Stimulated activated CD4-positive, alpha-beta T cell treated with anti-CD3 and anti-CD28 coated beads, Interleukin-12 subunit alpha, Interleukin-12 subunit beta, amount 100 ng/mL, for 24 hours (primary cell): ENCODE results near the gene NPTX2.
"Not testable (repeated sequence)": the region's sequence is repeated elsewhere in the genome, so short reads cannot be mapped to it uniquely, and the experiment has no call there.

Source experiments
- DNase-seq, 2 experiments: peaks; one replicate each; pipeline ENCODE4 v3.0.0-alpha.2; 2020; ENCODE audit warnings: low read depth in 2 of 2

The NPTX2 gene, protein sequence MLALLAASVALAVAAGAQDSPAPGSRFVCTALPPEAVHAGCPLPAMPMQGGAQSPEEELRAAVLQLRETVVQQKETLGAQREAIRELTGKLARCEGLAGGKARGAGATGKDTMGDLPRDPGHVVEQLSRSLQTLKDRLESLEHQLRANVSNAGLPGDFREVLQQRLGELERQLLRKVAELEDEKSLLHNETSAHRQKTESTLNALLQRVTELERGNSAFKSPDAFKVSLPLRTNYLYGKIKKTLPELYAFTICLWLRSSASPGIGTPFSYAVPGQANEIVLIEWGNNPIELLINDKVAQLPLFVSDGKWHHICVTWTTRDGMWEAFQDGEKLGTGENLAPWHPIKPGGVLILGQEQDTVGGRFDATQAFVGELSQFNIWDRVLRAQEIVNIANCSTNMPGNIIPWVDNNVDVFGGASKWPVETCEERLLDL

DNA sequence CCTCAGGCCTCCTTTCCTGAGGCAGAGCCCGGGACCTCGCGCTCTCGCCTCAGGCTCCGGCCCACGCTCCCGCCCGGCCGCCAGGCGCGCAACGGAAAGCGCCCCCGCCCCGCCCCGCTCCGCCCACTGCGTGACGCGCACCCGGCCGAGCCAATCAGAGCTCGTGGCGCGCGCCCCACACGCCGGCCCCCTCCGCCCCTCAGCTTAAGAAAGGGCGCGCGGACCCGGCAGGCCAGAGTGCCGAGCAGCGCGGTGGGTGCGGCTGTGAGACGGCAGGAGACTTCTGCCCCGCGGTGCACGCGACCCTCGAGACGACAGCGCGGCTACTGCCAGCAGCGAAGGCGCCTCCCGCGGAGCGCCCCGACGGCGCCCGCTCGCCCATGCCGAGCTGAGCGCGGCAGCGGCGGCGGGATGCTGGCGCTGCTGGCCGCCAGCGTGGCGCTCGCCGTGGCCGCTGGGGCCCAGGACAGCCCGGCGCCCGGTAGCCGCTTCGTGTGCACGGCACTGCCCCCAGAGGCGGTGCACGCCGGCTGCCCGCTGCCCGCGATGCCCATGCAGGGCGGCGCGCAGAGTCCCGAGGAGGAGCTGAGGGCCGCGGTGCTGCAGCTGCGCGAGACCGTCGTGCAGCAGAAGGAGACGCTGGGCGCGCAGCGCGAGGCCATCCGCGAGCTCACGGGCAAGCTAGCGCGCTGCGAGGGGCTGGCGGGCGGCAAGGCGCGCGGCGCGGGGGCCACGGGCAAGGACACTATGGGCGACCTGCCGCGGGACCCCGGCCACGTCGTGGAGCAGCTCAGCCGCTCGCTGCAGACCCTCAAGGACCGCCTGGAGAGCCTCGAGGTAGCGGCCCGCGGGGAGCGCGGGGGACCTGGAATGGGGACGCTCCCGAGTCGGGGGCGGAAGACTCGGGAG lies at the start of gene NPTX2:
TSS of gene NPTX2 (plus strand) at position 235 of the 909 bp plus-strand sequence. CDS start at position 412, 177 bp downstream.
- DNase-seq = peak in 1 of 2 experiments; percentile 22

DNA sequence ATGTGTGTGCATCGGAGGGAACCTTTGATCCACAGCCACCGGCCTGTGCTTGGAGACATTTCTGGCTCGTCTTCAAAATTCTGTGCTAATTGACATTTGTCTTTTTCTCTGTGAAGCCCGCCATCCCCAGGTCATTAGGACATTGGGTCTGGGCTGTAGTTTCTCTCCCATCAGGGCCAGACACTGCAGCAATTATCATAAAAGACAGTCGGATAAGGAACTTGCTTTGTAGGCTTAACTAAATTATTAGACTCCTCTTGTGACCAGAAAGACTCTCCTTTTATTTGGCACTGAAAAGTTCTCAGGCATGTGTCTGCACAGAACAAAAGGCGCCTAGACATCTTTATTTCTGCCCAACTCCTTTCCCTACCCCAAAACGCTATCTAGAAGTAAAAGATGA lies 49.1 kb upstream of the NPTX2 start:
- no peak for DNase-seq

DNA sequence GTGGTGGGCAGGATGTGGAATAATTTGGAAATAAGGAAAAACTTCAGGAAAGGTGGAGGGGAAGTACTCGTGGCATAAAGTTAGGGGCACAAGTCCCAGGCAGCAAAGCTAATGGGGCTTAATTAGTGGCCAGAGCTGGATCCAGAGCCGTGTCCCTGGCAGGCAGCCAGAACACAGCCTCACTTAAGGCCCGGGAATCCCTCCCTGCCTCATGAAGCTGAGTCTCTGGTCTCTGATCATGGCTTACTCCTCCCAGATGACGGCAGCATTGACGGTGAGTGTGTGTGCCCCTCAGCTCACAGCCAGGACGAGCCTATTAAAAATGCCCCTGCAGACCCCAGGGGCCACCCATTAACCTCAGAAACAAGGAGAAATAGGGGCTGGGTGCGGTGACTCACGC lies 48.2 kb upstream of the NPTX2 start:
- DNase-seq = no peak

DNA sequence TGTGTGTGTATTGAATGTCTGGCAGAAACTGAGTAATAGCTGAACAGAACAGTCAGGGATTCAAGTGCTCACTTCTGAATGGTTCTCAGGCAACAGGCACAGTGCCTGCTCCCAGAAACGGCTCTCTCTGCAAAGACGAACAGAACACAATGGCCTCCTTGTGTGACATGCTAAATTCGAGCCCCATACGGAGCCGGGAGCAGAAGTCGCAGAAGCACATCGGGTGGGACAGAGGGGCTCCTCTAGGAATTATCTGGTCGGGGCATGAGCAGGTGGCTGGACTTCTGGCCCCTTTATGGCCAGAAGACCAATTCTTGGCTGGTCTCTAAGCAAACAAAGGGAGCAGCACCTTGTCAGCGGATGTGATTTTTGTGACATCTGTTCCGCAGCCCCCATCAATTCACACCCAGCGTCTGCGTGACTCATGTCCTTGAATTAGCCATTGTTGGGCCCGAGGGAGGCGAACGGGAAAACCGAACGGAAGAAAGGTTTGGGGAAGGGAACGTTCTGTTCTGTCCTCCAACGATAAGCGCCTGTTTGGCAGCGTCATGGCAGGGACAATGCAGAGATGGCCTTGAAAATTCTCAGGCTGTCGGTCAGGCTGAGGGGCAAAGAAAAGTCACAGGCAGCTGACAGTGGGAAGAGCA lies 47.3 kb upstream of the NPTX2 start:
- DNase-seq = no peak

DNA sequence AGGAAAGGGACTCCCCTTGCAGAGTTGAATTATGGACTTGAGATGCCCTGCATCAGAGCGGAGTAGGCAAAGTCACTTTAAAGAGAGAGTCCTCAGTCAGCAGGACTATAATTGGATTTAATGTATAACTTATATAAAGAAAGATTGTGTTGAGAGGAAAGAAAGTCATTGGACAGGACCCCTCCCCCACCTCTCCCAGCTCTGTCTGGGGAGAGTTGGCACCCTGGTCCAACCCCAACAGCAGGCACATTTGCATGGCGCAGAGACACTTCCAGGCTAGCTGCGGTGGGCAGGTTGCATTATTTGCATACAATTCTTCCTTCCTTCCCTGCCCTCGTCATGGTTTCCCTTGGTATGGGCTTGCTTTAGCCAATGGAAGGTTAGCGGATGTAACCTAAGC lies 46.1 kb upstream of the NPTX2 start:
- no peak for DNase-seq

DNA sequence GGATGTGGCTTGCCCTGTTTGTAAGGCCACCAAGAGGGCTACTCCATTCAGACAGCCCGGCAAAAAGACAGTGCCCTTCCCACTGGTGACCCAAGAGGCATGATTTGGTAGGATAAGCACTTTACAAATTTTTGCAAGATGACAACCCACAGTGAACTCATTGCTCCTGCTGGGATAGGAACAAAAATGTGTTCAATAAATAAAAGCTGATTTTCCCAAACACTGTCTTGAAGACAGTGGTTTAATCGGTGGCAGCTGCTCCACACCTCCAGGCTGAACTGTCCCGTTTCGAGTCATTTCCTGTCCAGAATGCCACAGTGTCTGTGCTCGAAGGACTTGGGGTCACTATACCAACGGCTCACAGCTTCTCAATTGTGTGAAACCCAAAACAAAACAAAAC lies 45.1 kb upstream of the NPTX2 start:
- DNase-seq = no peak

DNA sequence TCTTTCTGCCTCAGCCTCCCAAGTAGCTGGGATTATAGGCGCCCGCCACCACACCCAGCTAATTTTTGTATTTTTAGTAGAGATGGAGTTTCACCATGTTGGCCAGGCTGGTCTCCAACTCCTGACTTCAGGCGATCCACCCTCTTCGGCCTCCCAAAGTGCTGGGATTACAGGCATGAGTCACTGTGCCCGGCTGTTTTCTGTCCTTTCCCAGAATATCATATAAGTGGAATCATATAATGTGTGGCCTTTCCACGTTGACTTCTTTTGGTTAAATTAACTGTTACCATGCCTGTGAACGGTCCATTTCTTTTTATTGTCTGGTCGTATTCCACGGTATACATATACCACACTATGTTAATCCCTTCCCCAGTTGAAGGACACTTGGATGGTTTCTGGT lies 44.4 kb upstream of the NPTX2 start:
- not testable (repeated sequence) for DNase-seq

DNA sequence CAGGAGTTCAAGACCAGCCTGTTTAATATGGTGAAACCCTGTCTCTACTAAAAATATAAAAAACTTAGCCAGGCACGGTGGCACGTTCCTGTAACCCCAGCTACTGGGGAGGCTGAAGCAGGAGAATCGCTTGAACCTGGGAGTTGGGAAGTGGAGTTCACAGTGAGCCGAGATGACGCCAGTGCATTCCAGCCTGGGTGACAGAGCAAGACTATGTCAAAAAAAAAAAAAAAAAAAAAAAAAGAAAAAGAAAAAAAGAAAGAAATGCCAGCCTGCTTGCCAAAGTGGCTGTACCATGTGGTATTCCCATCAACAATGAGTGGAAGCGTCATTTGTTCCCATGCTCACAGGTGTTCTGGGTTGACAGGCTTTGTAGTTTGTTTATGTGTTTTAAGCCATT lies 43.3 kb upstream of the NPTX2 start:
- no peak for DNase-seq

DNA sequence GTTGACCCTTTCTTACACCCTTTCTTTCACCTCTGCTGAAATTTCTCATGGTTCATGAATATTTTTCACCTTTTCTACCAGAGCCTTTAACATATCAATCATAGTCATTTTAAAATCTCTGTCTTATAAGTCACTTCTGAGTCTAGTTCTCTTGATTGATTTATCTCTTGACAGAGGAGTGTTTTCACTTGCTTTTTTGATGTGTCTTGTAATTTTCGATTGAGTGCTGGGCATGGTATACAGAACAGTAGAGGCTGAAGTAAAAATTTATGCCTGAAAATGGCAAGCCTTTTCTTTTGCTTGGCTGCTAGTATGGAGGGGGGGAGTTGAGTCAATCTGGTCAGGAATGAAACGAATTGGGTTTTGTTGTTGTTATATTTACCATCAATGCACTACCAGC lies 41.2 kb upstream of the NPTX2 start:
- DNase-seq = no peak

DNA sequence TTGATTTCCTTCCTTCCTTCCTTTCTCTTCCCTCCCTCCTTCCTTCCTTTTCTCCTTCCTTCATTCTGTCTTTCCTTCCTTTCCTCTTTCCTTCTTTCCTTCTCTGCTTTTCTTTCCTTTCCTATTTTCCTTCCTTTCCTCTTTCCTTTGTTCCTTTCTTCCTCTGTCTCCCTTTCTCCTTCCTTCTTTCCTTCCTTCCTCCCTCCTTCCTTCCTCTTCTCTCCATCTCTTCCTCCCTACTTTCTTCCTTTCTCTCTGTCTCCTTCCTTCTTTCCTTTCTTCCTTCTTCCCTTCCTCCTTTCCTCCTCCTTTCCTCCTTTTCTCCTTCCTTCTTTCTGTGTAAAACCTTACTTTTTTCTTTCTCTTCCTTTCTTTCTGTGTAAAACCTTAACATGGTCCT lies 32.3 kb upstream of the NPTX2 start:
- no peak for DNase-seq

DNA sequence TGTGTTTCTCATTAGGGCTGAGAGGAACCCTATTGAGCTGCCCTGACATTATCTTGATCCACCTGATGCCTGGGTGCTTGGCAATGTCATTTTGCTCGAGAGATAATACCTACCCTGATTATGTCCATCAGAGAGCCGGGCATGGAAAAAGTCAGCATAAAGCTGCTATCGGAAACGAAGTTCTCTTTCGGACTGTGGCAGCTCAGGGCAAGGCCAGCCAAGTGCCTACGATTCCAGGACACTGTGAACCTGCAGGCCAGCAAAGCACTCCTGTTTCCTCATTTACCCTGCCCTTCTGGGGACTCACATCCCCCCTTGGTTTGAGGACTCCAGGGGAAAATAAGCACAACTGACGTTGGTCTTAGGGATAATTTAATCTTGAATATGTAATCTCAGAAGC lies 25.2 kb upstream of the NPTX2 start:
- no peak for DNase-seq

DNA sequence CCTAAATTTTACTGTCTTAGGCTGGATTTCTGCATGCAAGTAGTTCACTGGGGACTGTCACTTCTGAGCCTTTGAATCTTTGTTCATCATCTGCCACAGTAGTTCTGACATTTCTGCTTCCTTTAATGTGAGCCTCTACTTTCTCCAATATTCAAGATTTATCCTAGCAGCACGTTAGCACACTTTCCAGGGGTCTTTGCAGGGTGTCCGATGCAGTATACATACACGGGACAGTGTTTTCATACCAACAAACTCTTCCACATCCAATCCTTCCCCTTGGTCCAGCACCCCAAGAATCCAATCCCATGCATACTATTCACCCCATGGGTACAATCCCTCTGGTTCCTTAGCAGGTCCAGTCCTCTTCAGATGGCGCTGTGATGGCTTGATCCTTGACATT lies 22.7 kb upstream of the NPTX2 start:
- DNase-seq = no peak

DNA sequence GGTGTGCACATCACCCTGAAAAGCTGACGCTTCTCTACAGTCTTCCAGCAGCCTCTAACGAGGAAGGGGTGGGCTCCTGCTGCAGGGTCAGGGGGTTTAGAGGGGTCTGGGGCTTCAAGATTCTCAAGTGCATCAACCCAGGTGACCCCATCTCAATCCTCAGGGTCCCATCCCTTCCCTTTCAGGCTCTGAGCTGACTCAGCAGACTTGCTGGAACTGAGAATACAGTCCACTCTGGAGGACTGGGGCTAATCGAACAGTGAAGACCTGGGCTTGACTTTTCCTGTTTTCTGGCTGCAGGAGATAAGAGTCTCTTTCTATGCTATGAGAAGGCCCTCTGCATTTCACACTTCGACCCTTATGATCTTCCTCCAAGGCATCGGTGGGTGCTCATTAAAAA lies 22.3 kb upstream of the NPTX2 start:
- DNase-seq = no peak

DNA sequence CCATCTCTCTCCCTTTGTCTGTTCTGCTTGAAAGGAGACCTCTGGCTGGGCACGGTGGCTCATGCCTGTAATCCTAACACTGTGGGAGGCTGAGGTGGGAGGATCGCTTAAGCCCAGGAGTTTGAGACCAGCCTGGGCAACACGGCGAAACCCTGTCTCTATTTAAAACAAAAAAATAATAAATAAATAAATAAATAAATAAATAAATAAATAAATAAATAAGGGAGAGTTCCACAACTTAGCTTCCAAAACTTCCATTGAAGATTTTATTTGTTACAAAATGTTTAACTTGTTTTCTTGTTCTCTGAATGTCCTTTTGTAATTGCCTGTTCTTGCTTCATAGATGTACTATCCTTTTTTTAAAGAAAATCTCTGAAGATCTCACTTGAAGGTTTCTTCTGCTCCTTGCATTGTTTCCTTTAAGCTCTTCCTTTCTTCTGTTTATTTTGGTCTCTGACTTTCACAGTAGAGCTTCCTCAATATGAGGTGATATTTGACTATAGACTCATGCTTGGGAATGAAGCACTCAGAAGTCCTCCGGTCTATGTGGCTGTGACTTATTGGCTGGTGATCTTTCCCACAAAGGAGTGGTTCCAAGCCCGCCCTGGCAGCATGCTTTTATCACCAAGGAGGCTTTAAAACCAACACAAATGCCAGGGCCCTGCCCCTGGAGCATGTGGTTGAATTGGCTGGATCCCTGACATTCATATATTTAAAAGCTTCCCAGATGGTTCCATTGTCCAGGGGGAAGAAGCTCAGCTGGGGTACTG lies 18.1 kb upstream of the NPTX2 start:
- DNase-seq = no peak

DNA sequence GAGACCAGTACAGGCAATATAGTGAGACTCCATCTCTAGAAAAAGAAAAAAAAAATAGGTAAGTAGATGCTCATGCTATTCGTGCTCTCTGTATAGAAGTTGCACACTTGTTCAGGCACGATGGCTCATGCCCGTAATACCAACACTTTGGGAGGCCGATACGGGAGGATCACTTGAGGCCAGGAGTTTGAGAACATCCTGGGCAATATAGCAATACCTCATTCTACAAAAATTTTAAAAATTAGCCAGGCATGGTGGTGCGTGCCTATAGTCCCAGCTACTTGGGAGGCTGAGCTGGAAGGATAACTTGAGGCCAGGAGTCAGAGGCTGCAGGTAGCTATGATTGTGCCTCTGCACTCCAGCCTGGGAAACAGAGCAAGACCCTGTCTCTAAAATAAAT lies 17.2 kb upstream of the NPTX2 start:
- DNase-seq = no peak

DNA sequence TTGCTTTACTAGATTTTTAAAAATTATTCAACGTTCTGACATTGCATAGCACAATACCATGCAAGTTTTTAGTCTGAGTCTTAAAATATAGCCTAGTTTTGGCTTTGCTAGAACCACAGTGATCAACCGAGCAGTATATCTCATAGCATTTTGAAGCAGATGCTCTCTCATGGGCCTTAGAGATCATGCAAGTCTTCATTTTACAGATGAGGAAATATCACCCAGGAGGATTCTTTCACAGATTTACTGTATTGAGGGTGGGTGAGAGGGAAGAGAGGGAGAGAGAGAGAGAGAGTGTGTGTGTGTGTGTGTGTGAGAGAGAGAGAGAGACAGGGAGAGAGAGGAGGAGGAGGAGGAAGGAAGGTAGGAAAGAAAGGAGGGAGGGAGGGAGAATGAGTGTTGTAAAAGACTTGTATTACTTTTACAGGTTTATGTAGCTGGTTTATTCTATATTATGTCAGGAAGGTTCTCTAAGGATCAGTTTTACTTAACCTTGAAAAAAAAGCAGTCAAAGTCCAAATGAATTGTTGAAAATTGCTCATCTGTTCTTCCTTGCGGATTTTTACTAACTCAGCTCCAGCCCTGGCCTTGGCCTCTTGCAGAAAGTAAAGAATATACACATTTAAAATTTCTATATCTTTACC lies 14.2 kb upstream of the NPTX2 start:
- no peak for DNase-seq

DNA sequence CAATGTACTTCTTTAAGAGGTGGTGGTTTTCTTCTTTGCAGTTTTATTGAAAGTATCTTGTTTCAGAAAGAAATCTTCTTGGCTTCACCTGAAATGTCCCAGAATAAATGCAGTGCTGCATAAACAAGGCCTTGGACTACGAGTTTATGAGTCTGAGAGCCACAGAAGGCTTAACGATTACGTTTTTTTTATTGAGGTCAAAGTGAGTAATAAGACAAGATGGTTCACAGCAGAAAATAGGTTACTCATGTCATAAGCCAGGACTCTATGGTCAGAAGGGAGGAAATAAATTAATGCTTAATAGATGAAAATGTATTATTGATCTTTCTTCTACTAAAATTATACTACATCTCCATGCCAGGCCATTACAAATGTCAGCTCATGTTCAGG lies 13.7 kb upstream of the NPTX2 start:
- no peak for DNase-seq

DNA sequence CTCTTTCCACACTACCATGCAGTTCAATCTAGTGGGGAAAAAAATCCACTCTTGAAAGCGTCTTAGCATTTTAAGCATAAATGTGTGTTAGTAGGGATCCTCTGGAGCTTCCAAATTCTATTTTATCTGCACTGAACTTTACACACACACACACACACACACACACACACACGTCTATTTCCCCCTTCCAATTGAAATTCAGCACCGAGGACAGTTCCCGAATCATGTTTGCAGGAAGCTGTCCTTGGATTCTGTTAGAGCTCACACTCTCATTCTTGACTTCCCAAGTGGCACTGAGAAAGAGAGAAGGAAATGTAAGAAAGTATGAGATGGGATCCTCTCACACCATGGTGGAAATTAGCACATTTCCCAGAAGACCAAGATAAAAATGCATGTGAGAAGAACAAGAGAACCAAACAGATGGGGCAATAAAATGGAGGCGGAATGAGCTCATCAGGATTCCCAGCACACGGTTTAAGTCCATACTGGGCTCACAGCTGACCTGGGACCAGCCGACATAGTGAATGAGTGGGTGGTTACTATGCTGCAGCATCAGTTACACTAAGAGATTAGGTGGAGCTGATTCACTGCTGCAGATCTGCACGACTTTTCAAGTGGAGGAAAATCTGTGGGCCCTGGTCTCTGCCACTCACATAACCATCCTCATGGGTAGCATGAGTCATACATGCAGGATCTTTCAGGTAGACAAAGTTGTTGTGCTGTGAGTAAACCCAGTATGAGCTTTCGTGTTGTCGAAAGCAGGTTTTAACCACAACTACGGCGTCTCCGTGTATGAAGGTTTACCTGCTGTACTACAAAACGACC lies 3.3 kb upstream of the NPTX2 start:
- no peak for DNase-seq

DNA sequence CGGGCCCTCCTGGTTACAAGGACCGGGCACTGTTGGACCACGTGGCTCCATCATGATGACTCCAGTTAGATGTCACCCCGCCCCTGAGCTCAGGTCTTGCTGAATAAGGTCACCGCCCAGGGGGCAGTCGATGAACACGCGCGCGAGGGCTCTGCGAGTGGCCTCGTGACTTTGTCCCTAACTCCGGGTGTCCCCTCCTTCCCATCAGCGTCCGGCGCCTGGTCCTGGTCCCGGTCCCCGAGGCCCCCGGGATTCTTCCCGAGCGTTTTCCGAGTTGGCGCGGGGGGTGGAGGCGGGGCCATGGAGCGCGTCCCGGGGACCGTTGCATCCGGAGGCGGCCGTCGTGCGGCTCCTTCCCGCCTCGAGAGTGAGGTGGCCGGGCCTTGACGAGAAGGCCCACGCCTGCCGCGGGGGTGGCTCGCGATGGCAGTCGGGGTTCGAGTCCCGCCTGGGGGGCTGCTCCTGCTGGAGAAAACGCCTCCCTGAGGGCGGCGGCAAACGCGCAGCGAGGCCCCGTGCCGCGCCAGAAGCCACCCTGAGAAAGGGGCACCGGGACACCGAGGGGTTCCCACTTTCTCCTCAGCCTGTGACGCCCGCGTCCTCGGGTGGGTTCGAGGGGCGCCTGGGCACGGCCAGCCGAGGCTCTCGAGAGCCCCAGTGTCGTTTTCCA lies 569 bp upstream of the NPTX2 start:
- no peak for DNase-seq

DNA sequence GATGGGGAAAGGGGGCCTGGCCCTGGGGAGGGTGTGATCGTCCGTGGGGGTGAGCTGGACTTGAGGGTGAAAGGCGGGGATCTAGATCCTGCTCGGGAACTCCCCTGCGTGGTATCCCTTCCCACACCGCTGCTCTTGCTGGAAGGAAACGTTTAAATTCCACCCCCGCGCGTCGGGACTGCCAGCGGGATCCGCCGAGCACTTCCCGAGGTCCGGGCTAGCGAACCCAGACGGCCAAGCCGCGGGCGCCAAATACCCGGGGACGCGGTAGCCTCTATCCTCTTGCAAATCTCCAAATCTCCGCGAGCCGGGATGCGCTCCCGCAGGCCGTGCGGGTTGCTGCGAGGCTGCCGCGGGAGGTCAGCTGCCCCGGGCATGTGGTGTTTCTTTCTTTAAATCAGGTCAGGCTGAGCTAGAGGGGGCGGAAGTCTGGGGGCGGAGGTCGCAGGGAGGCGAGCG lies 904 bp downstream of the NPTX2 start:
- no peak for DNase-seq
